ENCODE measurements around the gene RCHY1.

RCHY1 gene

DNA sequence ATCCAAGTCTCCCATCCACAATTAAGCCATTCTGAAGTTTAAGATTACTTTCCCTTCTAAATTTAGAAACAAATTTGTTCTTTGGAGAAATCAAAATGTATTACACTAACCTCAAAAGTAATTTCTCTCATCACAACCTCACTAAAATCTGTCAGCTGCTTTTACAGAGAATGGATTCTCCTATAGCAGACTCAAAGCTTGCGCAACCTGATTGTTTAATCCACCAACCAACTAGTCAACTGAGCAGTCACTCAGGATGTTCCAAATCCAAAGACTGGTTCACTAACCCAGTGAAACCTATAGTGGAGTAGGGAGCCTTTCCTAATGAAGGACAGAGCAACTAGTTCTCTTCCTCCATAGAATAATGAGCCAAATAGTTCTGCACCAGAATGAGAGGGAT lies 44.3 kb downstream of the RCHY1 start:
- Histone ChIP-seq H3K4me3 (ENCODE audit: low read length) (no peak overlapping the region), H3K9me3 (ENCODE audit: low read length) (no peaks in the 10 kb centered on the region), H3K4me1 (ENCODE audit: insufficient read depth, low read length) (no peaks in the 10 kb centered on the region), H3K27me3 (ENCODE audit: insufficient read depth, low read length) (no peaks in the 10 kb centered on the region), H3K36me3 (ENCODE audit: insufficient read depth, low read length) (no peaks in the 10 kb centered on the region), H2AFZ (ENCODE audit: low read depth, low read length) (no peak overlapping the region)

- Histone ChIP-seq H3K9me3 (ENCODE audit: low read length) (no peaks in the 10 kb centered on the region), H3K4me3 (ENCODE audit: low read length) (no peak overlapping the region), H2AFZ (ENCODE audit: low read depth, low read length) (no peak overlapping the region), H3K36me3 (ENCODE audit: insufficient read depth, low read length) (no peaks in the 10 kb centered on the region), H3K27me3 (ENCODE audit: insufficient read depth, low read length) (no peaks in the 10 kb centered on the region), H3K4me1 (ENCODE audit: insufficient read depth, low read length) (no peaks in the 10 kb centered on the region)
These were observed 56.8 kb downstream of the RCHY1 start for GRCh38 chr4:75457365-75457764.

- Histone ChIP-seq H2AFZ (ENCODE audit: low read depth, low read length) (no peak overlapping the region), H3K27me3 (ENCODE audit: insufficient read depth, low read length) (no peaks in the 10 kb centered on the region), H3K36me3 (ENCODE audit: insufficient read depth, low read length) (no peaks in the 10 kb centered on the region), H3K4me3 (ENCODE audit: low read length) (no peak overlapping the region), H3K9me3 (ENCODE audit: low read length) (peaks cover 2% of the 10 kb centered on the region), H3K4me1 (ENCODE audit: insufficient read depth, low read length) (no peaks in the 10 kb centered on the region)
These were observed 80.1 kb downstream of the RCHY1 start for GRCh38 chr4:75434105-75434504.

DNA sequence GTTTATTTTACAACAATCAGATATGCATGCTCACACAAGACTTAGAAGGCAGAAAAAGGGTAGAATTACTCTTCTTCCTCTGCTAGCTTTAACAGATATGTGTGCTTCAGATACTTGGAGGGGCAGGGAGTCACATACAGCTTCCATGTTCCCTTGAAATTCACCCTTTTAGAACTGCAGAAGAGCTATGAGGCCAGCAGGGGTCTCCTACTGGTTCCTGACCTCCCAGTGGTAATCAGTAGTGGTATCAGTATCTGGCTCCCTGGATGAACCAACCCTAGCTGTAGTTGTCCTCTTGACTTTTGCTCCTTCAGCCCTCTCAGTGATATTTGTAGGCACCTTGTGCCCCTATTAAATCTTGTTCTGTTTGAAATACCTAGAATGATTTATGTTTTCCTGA lies 81.5 kb downstream of the RCHY1 start:
- no peaks in the 10 kb centered on the region for H3K4me1 ChIP-seq (ENCODE audit: insufficient read depth, low read length)
- H2AFZ ChIP-seq (ENCODE audit: low read depth, low read length): no peak overlapping the region
- no peak overlapping the region for H3K4me3 ChIP-seq (ENCODE audit: low read length)
- H3K36me3 ChIP-seq (ENCODE audit: insufficient read depth, low read length): no peaks in the 10 kb centered on the region
- H3K9me3 ChIP-seq (ENCODE audit: low read length): peaks cover 2% of the 10 kb centered on the region
- no peaks in the 10 kb centered on the region for H3K27me3 ChIP-seq (ENCODE audit: insufficient read depth, low read length)

DNA sequence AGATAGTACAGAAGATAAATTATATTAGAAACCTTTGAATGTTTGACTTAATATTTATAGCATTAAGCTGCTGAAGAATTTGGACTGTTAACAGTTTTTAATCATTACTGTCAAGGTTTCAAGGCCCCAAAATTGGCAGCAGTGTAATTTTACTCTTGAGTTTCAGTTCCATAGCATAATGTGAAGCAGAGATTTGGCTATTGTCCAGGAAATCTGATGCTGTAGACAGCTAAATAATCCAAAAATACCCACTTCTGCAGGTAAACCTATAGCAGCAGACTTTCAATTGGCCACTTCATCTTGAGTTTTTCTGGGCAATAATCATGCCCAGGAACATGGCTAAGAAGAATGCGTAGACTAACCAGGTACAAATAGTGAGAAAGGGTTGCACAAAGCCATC lies 85.0 kb downstream of the RCHY1 start:
- Histone ChIP-seq H3K4me1 (ENCODE audit: insufficient read depth, low read length) (no peaks in the 10 kb centered on the region), H3K36me3 (ENCODE audit: insufficient read depth, low read length) (no peaks in the 10 kb centered on the region), H3K4me3 (ENCODE audit: low read length) (no peak overlapping the region), H2AFZ (ENCODE audit: low read depth, low read length) (no peak overlapping the region), H3K27me3 (ENCODE audit: insufficient read depth, low read length) (no peaks in the 10 kb centered on the region), H3K9me3 (ENCODE audit: low read length) (no peaks in the 10 kb centered on the region)

Data from neuron (in vitro differentiated cells).